ENCODE results near the gene MIPEP.
A peak's percentile ranks its signal among the peaks of the same experiment; 100 is the strongest.

MIPEP gene

DNA sequence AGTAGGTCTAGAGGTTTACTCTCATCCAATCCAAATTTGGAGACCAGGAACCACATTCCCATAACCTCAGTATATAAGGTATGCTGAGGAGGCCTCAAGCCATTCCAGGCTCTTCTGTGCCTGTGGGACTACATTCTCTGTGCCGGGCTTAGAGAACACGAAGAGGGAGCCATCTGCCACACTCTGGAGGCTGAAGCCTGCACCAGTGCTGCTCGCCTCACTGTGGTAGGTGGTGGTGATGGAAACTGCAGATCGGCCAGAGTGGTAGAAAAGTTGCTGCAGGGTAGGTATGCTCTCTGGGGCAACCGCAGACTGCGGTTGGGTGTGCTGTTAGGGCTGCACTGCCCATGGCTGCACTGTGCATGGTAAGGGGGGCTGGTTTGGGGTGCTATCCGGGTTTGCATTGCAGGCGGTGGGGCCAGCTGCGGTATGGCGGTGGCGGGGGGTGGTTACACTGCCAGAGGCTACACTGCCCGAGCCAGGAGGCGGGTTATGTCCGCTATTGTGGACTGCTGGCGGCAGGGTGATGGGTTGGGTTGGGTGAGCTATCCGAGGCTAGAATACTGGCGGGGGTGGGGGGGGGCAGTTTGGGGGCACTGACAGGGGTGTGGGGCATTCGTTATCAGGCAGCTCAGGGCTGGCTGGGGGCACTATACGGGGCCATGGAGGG is 174.0 kb downstream of the MIPEP start:
- DNase-seq (ENCODE audit: low read depth) = no peak

DNA sequence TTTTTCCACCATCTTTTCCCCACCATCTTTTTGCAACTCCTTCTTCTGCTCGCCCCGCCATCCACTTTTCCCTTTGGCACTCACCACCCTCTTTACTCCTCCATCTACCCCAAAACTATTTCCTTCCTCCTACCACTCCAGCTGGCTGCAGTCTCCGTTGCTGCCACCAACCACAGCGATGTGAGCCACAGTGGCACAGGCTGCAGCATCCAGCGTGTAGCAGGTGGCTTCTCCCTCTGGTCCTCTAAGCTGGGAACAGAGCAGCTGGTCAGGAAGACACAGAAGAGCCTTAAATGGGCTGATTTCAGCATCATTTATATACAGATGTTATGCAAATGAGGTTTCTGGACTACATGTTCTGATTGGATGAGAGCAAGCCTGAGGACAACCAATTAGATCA is 174.5 kb downstream of the MIPEP start:
- no peak for DNase-seq (ENCODE audit: low read depth)

DNA sequence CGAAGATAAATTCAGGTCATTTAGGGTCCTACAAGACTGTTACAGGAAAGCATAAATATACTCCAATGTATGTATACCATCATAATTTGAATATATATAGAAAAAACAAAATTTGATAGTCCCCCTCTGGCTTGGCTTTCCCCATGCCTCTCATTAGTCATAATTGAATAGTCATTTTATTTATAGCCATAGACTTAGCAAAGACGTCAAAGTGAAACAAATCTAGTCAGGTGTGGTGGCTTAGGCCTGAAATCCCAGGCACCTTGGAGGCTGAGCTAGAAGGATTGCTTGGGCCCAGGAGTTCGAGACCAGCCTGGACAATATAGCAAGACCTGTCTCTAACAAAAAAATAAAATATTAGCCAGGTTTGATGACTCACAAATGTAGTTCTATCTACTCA is 177.8 kb downstream of the MIPEP start:
- DNase-seq (ENCODE audit: low read depth) = no peak

DNA sequence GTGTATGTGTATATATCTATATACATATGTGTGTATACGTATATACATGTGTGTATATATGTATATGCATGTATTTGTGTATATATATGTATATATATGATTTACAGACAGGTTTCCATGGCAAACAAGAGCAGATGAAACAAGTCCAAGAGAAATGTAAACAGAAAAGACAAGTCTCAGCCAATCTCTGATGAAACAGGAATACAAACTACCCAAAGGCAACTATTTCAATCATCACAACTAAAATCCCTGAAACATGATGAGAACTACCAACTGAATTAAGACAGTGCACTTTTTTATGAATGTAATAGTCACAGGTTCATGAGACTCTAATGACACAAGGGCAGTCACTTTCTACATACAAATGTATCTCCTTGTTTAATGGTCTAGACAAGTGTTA is 178.8 kb downstream of the MIPEP start:
- no peak for DNase-seq (ENCODE audit: low read depth)

DNA sequence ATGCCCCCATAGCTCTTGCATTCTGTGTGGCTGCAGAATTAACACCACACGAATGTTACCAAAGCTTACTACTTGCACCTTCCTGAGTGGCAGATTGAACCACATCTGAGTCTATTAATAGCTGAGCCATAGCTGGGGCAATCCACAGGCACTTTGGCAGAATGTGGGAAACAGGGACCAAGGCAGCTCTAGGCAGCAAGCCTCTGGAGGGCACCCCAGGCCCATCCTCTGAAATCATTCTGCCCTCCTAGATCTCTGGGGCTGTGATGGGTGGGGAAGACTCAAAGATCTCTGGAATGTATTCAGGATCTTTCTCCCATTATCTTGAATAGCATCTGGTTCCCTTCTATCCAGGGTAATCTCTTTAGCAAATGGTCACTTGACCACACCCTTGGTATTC is 179.7 kb downstream of the MIPEP start:
- DNase-seq (ENCODE audit: low read depth) = no peak

DNA sequence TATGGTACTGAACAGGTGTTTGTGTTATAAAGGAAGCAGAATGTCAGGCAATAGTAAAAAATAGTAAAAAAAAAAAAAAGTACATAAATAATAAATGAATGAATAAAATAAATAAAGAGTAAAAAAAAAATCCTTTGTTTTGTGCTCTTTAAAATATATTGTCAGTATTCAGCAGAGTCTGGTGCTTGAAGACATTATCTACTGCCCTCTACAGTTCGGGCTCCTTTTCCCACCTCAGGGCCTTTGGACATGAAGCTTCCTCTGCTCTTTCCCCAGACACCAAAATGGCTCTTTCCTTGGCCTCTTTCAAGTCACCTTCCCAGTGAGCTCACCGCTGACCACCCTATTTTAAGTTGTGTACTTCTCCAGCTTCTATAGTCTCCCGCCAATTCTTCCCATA is 181.5 kb downstream of the MIPEP start:
- DNase-seq (ENCODE audit: low read depth) = peak; percentile 26

DNA sequence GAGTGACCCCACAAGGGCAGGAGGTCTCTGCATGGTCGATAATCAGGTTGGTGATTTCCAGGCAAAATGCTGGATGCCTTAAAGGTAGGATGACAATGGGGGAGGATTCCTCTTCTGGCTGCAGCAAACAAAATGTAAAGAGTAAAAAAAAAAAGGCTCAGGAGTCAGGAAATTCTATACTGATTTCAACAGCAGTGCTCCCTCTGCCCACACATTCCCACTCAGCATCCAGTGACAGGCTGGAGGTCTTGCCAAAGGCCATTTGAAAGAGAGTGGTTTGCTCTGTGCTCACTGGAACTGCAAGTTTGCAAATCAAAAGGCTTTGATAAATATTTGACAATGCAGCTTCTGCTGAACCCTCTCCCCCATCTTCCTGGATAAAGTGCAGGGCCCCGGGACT is 183.6 kb downstream of the MIPEP start:
- DNase-seq (ENCODE audit: low read depth) = no peak

DNA sequence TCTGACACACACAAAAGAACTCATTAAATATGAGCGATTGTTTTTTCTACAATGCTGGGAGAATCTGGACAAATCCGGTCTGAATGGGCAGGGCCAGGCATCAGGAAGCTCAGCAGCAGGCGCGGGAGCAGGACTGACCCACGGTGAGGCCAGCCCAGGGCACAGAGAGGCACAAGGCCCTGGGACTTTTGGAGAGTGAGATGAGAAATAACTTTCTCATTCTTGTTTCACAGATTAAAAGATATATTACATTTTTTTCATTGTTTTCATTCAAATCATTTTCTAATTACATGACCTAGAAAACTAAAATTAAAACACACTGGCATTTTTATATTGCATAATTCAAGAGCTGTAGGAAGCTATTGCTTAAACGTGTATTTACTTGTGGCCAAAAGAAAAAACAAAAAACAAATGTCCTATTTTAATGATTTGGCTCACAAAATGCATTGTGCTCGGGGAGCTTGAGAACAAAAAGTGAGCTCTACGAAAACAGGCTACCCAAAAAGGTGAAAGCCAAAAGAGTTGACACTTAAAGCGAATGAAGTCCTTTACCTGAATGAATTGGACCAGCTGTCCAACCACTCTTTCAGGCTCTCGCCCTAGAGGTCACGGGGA is 185.8 kb downstream of the MIPEP start:
- DNase-seq (ENCODE audit: low read depth) = no peak

DNA sequence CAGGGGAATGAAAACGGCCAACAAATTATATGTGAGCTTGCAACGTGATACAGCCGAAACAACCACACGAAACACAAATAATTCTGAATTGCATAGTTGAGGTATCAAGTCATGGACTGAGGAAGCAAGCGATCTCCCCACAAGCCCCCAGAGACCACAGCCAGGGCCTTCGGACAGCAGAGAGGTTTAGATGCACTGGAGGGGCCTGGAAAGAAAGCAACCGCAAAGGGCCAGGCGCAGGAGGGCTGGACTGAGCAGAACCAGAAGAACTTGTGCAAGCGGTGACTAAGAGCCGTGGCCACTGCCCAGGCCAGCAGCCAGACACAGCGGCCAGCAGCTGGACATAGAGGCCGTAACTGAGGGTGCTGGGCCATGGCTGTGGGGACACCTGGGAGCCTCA is 187.6 kb downstream of the MIPEP start:
- DNase-seq (ENCODE audit: low read depth) = peak; percentile 99

DNA sequence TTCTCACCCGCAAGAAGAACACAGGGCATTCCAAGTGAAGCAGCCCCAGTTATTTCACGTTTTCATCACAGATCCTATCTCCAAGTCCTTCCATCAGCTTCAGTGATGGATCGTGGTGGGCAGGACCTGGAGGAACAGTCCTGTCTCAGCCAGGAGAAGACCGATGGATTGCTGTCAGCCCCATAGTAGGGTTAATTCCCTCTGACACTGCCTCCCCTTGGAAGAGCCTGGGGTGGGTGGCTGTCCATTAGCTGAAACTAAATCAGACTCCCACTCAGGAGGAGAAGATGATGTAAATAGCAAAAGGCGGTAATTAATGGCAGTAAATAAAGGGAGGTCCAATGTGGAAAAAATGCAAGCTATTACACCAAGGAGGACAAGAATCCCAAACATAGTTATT is 188.0 kb downstream of the MIPEP start:
- no peak for DNase-seq (ENCODE audit: low read depth)

DNA sequence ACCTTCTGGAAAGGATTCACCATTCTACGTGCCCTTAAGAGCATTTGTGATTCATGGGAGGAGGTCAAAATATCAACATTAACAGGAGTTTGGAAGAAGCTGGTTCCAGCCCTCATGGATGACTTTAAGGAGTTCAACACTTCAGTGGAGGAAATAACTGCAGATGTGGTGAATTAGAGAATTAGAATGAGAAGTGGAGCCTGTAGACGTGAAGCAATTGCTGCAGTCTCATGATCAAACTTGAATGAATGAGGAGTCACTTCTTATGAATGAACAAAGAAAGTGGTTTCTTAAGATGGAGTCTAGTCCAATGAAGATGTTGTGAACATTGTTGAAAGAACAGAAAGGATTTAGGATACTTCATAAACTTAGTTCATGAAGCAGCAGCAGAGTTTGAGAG is 189.9 kb downstream of the MIPEP start:
- no peak for DNase-seq (ENCODE audit: low read depth)

DNA sequence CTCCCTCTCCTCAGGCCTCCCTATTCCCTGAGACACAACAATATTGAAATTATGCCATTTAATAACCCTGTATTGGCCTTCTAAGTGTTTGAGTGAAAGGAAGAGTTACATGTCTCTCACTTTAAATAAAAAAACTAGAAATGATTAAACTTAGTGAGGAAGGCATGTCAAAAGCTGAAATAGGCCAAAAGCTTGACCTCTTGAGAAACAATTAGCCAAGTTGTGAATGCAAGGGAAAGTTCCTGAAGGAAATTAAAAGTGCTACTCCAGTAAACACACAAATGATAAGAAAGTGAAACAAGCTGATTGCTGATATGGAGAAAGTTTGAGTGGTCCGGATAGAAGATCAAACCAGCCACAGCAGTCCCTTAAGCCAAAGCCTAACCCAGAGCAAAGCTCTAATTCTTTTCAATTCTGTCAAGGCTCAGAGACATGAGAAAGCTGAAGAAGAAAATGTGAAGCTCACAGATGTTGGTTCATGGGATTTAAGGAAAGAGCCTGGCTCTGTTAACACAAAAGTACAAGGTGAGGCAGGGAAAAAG is 191.4 kb downstream of the MIPEP start:
- no peak for DNase-seq (ENCODE audit: low read depth)

DNA sequence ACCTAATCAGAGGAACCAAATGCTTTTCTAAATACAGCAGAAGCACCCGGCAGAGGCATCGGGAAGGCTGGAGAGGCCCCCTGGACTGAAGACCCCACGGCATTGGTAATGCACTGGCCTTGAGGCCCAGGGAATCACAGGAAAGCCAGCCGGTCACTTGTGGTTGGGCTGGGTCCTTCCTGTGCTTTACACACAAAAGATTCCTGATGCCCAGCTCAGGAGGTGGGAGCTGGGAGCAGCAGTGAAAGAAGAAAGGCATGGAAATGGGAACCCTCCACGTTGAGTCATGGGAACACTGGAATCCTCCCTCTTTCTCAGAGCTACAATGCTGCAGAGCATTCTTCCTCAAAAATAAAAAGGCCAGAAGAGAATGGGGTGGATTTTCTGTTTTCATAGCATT is 192.6 kb downstream of the MIPEP start:
- no peak for DNase-seq (ENCODE audit: low read depth)

DNA sequence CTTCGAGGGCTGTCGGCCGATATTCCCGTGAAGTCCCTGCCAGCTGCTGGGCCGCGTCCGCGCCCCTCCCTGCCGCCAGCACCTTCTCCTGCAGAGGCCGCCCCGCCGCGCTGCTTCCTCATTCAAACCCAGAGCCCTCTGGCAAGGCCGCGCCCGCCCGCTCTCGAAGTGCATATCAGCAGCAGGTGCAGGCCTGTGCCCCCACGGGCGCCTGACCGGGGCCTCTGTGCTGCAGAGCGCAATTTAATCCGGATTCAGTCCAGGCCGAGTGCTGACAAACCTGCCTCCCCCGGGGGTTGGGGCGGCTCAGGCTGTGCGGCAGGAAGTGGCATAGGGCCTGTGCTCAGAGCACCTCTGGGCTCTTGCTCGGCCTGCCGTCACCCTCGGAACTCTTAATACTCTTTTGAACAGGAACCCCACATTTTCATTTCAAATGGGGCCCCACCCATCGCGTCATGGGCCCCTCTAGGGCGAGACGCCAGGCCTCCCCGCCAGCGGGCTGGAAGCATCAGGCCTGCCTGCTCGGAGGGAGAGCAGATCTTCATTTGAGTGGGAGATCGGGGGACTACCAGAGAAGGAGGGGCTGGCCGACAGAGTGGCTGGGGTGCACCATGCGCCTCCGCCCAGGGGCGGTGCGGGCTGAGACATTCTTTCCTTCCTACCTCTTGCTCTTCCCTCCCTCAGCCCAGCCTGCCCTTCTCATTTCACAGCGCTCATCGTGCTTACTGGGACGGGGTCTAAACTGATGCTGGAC is 193.3 kb downstream of the MIPEP start:
- DNase-seq (ENCODE audit: low read depth) = no peak

DNA sequence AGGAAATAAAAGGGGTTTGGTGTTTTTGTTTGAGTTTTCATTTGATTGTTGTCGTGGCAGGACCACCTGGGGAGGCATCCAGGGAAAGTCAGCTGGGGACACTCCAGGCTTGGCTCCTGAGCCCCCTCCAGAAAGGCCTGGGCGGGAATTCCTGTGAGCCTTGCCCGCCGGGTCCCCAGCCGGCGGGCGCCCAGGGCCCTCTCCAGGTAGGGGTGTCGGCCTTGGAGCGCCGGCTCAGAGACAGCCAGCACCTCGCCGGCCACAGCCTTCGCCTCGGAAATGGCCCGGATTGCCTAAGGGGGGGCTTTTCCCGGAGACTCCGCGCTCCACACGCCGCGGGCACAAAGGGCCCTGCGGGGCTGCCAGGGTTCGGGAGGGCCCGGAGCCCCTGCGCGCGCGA is 194.0 kb downstream of the MIPEP start:
- no peak for DNase-seq (ENCODE audit: low read depth)

DNA sequence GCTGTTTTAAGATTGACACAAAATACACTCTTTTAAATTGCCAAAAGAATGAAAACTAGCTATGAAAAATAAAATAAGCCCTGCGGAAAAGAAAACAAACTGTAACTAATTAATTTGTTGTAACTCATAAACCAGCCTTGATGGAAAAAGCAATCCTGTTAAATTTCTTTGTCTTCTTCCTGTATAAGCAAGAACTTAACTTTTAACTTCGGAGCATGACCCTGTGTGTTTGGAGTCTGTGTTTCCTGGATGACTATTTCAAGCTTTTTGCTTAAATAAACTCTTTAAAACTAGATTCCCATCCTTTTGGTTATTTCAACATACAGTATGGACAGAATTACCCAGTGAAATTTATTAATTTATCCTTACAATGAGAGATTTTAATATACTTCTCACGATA is 196.4 kb downstream of the MIPEP start:
- no peak for DNase-seq (ENCODE audit: low read depth)

DNA sequence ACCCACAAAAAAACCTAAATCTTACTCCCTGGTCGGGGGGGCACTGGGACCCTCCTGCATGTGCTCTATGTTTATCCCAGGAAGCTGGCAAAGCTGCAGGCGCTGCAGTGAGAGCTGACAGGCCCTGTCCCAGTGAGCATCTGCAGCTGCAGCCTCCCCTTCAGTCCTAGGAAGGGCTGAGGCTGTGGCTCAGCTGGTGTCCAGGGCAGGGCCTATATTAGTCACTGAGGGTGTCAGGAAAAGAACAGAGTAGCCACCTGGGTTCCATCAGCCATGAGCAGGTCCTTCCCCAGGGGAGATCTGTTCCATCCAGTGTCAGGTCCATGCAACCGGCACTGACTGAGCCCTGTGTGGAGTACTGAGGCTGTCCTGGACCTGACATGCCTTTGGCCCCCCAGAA is 198.5 kb downstream of the MIPEP start:
- no peak for DNase-seq (ENCODE audit: low read depth)

DNA sequence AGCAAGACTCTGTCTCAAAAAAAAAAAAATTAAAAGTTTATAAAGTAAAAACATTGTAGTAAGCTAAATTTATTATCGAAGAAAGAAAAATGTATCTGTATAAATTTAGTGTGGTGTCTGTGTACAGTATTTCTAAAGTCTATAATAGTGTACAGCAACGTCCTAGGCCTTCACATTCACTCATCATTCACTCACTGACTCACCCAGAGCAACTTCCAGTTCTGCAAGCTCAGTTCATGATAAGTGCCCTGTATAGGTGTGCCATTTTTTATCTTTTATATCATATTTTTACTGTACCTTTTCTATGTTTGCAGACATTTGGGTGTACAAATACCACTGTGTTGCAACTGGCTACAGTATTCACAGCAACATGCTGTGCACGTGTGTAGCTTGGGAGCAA is 200.9 kb downstream of the MIPEP start:
- no peak for DNase-seq (ENCODE audit: low read depth)

DNA sequence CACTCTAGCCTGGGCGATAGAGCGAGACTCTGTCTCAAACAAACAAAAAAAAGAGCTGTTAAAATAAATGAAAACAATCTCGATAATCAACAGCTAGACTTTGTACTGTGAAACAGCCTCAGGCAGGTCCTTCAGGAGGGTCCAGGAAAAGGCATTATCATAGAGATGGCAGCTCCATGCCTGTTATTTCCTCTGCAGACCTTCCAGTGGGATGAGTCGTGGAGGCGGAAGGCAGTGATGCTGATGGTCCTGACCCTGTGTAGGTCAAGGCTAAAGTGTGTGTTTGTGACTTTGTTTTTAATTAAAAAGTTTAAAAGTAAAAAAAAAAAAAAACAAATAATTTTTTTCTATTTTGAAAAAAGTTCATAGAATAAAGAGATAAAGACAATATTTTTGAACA is 201.6 kb downstream of the MIPEP start:
- no peak for DNase-seq (ENCODE audit: low read depth)

DNA sequence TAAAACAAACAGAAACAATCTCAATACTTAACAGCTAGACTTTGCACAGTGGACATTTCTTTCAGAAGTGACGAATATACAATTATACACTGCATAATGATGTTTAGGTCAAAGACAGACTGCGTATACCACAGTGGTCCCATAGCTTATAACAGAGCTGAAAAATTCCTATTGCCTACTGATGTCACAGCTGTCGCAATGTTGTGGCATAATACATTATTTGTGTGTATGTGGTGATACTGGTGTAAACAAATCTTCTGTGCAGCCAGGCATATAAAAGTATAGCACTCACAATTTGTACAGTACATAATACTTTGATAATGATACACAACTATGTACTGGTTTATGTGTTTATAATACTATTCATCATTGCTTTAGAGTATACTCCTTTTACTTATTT is 202.3 kb downstream of the MIPEP start:
- DNase-seq (ENCODE audit: low read depth) = no peak

DNA sequence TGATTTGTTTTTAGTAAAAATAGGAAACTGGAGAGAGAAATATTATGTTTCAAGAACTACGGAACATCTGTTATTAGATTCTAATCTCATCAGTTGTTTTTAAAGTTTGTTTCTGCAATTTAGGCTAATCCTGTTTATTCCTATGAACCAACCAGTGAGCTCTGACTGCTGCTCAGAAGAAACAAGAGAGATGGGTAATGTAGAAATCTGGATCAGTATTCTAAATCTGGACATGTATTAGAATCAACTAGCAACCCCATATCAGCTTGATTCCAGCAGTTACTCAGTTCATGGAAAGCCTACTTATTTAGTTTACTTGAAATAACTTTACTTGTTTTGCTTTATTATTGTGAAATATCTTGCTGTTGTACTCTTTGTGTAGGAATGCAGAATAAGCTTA is 203.8 kb downstream of the MIPEP start:
- no peak for DNase-seq (ENCODE audit: low read depth)

DNA sequence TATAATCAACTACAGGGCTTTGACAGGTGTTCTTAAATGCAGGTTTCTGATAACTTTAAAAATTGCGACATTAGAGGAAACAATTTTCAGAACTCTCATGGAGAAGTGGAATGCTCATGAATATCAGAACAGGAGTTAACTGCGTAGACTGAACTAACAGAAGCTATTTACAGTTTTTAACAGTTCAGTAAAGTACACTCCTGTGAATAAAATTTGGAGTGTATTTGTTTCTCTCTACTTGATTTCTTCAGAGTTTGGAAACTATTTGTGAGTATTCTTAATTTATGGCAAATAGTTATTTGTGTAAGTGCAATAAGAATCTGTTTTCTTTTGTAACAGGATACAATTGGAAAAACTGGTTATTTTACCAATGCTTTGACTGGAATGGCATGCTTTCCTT is 204.6 kb downstream of the MIPEP start:
- DNase-seq (ENCODE audit: low read depth) = no peak

DNA sequence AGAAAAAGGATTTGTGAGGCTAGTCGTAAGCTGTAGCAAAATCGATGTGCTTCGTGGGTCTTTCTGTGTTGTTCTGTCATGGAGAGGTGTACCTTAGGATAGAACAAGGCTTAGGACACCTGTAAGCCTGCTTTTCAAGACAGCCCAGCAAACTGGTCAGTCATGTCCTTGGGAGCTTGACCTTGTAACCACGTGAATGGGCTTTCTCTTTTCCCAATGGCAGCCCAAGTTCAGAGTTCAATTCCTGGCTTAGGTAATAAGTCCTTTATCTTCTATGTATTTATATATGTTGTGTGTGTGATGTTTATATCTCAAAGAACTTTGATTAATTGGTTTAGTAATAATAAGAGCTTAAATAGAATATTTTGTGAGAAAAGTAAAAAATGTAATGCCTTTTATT is 206.1 kb downstream of the MIPEP start:
- no peak for DNase-seq (ENCODE audit: low read depth)
